Neural progenitor cell (in vitro differentiated cells): ENCODE data around the gene DTWD2.
"Not testable (repeated sequence)": the region's sequence is repeated elsewhere in the genome, so short reads cannot be mapped to it uniquely, and the experiment has no call there.

Experiments used
- CTCF ChIP-seq: fragments of 200-600 bp; sonication (generic); IDR thresholded peaks from 2 replicates; pipeline ENCODE4 v1.5.1; 2017; ENCODE audit warnings: antibody characterized with exemption, mild to moderate bottlenecking
- EZH2phosphoT487 ChIP-seq: fragments of 200-600 bp; sonication (generic); IDR thresholded peaks from 2 replicates; pipeline ENCODE4 v1.6.1; 2017; ENCODE audit warnings: antibody characterized with exemption

- TF ChIP-seq CTCF, EZH2phosphoT487: not testable (repeated sequence)
Measured at GRCh38 chr5:118964388-118964787, 24.0 kb downstream of the DTWD2 start.
